Caco-2 (cell line): ENCODE measurements around the gene CLDN6. TPM values are rescaled to one million over a fixed set of nuclear protein-coding genes. Genes with fewer than 3 reads are reported as not detected.
A peak's percentile ranks its signal among the peaks of the same experiment; 100 is the strongest.

ENCODE experiments used
- BruUV-seq: library from RNA; stranded (reverse); fragments of 400-500 nt; replicated peaks from 2 replicates; lab custom pipeline; 2021; lab: Mats Ljungman, UMichigan
- CTCF ChIA-PET: fragments of 300-600 bp; sonication (Branson Sonifier 250); formaldehyde crosslinking; loops from one replicate; lab custom pipeline; 2022; ENCODE audit warnings: antibody characterized with exemption; lab: Charles Lee
- POLR2A ChIA-PET: fragments of 300-600 bp; sonication (Branson Sonifier 250); formaldehyde crosslinking; loops from one replicate; lab custom pipeline; 2022; ENCODE audit warnings: antibody characterized with exemption; lab: Charles Lee
- DNase-seq, 2 experiments: peaks; one replicate each; pipeline versions ENCODE4 v3.0.0 to v3.0.0-alpha.2; 2020 to 2022
- H3K27me3 ChIP-seq: replicated peaks from 2 replicates; pipeline ENCODE4 v1.6.0; 2011; ENCODE audit warnings: low read length; ENCODE audit not compliant: control insufficient read depth, insufficient read depth
- H3K36me3 ChIP-seq: 2 replicates; pipeline ENCODE4 v1.5.1; 2011; ENCODE audit warnings: low read length; ENCODE audit not compliant: control insufficient read depth, insufficient read depth
- H3K4me1 ChIP-seq: fragments of 250-450 bp; sonication (Bioruptor Pico); 2 replicates; pipeline ENCODE4 v1.5.1; 2020; ENCODE audit warnings: mild to moderate bottlenecking
- H3K4me3 ChIP-seq: 2 replicates; pipeline ENCODE4 v1.5.1; 2011; ENCODE audit warnings: low read depth, mild to moderate bottlenecking, control low read depth, low read length
- H3K9me3 ChIP-seq: fragments of 250-450 bp; sonication (Bioruptor Pico); 2 replicates; pipeline ENCODE4 v1.5.1; 2020; ENCODE audit warnings: mild to moderate bottlenecking, moderate library complexity
- H3K27ac Mint-ChIP-seq: one replicate; pipeline ENCODE4 v1.8.0; 2022; ENCODE audit warnings: mixed read lengths; ENCODE audit not compliant: unreplicated experiment
- H3K27me3 Mint-ChIP-seq: one replicate; pipeline ENCODE4 v1.8.0; 2022; ENCODE audit warnings: mixed read lengths; ENCODE audit not compliant: insufficient read depth, unreplicated experiment
- H3K36me3 Mint-ChIP-seq: one replicate; pipeline ENCODE4 v1.8.0; 2022; ENCODE audit warnings: mild to moderate bottlenecking, mixed read lengths; ENCODE audit not compliant: insufficient read depth, unreplicated experiment
- H3K4me1 Mint-ChIP-seq: one replicate; pipeline ENCODE4 v1.8.0; 2022; ENCODE audit warnings: low read depth, mixed read lengths; ENCODE audit not compliant: unreplicated experiment
- H3K4me3 Mint-ChIP-seq: one replicate; pipeline ENCODE4 v1.8.0; 2022; ENCODE audit warnings: mild to moderate bottlenecking, moderate library complexity, mixed read lengths; ENCODE audit not compliant: unreplicated experiment
- H3K9me3 Mint-ChIP-seq: one replicate; pipeline ENCODE4 v1.8.0; 2022; ENCODE audit warnings: mixed read lengths; ENCODE audit not compliant: unreplicated experiment
- intact Hi-C: fragments of 100-400 bp; cut with micrococcal nuclease; formaldehyde crosslinking; loops from one replicate; pipeline ENCODE4 v1.10.0; 2022; ENCODE audit not compliant: unreplicated experiment
- total RNA-seq: library from RNA; stranded (reverse); gene quantifications from 2 replicates; pipeline ENCODE4 v1.2.3, GENCODE V29; 2022
- TF ChIP-seq, protein P1 (sequence below), 2 experiments: fragments of 200-600 bp in 1 of 2; IDR thresholded peaks; 1 replicate in 1 of 2; 2 replicates in 1 of 2; pipeline versions ENCODE4 v1.5.1 to v1.8.0; 2011 to 2022; ENCODE audit warnings: antibody characterized with exemption in 1 of 2, control low read depth in 1 of 2, inconsistent platforms in 1 of 2, low read depth in 1 of 2, low read length in 1 of 2, mild to moderate bottlenecking in 1 of 2, moderate library complexity in 1 of 2; ENCODE audit not compliant: insufficient read depth in 1 of 2, severe bottlenecking in 1 of 2, unreplicated experiment in 1 of 2

CLDN6 gene
- total RNA-seq, 1 experiment from 2014 or later, result 9.0 TPM

GRCh38 chr16:2968368-2968737, 49.6 kb downstream of the CLDN6 start:
- H3K27ac Mint-ChIP-seq, result peak overlapping the region; percentile 50

DNA sequence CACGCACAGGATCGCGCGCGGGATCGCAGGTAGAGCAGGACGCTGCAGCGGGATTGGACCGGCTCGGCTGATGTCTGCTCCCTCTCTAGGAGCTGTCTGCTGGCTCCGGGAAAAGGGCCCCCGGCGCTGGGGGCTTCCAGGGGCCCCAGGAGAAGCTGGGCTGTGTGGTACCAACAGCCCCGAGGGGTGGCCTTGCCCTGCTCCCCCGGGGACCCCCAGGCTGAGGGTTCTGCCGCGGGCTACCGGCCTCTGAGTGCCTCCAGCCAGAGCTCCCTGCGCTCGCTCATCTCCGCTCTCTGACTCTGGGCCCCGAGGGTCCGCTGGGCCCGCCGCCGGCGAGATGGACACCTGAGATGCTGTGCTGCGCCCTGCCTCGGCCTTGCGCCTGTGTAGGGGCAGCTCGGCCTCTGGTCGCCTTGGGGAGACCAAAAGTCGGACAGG, 50.2 kb downstream of the CLDN6 start:
- Mint-ChIP-seq H3K27me3 (no peaks in the 10 kb centered on the region), H3K27ac (no peak overlapping the region), H3K36me3 (peaks cover 40% of the 10 kb centered on the region), H3K4me3 (peak overlapping the region; percentile 75), H3K4me1 (no peaks in the 10 kb centered on the region), H3K9me3 (no peaks in the 10 kb centered on the region)
- no peaks in the 10 kb centered on the region for H3K36me3 ChIP-seq
- intact Hi-C loops, result no loop called here
- H3K4me3 ChIP-seq, result no peak overlapping the region
- CTCF ChIA-PET, result interaction anchor here (0.6 kb wide), 1 partner anchor 36 kb away, joined by 4 read pairs; no protein-coding TSS in a partner anchor
- no peaks in the 10 kb centered on the region for H3K9me3 ChIP-seq
- POLR2A ChIA-PET, result no interaction called here
- TF ChIP-seq, protein P1, sequence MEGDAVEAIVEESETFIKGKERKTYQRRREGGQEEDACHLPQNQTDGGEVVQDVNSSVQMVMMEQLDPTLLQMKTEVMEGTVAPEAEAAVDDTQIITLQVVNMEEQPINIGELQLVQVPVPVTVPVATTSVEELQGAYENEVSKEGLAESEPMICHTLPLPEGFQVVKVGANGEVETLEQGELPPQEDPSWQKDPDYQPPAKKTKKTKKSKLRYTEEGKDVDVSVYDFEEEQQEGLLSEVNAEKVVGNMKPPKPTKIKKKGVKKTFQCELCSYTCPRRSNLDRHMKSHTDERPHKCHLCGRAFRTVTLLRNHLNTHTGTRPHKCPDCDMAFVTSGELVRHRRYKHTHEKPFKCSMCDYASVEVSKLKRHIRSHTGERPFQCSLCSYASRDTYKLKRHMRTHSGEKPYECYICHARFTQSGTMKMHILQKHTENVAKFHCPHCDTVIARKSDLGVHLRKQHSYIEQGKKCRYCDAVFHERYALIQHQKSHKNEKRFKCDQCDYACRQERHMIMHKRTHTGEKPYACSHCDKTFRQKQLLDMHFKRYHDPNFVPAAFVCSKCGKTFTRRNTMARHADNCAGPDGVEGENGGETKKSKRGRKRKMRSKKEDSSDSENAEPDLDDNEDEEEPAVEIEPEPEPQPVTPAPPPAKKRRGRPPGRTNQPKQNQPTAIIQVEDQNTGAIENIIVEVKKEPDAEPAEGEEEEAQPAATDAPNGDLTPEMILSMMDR (IDR thresholded peaks at IDR 0.05; ENCODE audit: insufficient read depth in 1 of 2, low read depth in 1 of 2, low read length in 1 of 2, severe bottlenecking in 1 of 2, unreplicated experiment in 1 of 2), result no peak
- no peak for DNase-seq
- no peaks in the 10 kb centered on the region for H3K27me3 ChIP-seq
- H3K4me1 ChIP-seq, result peaks cover 15% of the 10 kb centered on the region
- BruUV-seq, result no TSS peak

More at GRCh38 chr16:2968368-2968737, 49.6 kb downstream of the CLDN6 start:
- no peaks in the 10 kb centered on the region for H3K36me3 ChIP-seq
- intact Hi-C loops, result no loop called here
- no TSS peak for BruUV-seq
- Mint-ChIP-seq H3K36me3 (peaks cover 46% of the 10 kb centered on the region), H3K4me1 (no peaks in the 10 kb centered on the region), H3K4me3 (peak overlapping the region; percentile 75), H3K9me3 (no peaks in the 10 kb centered on the region), H3K27me3 (no peaks in the 10 kb centered on the region)
- CTCF ChIA-PET, result interaction anchor here (0.6 kb wide), 1 partner anchor 36 kb away, joined by 4 read pairs; no protein-coding TSS in a partner anchor
- peak overlapping the region; percentile 82 for H3K4me3 ChIP-seq
- H3K27me3 ChIP-seq, result no peaks in the 10 kb centered on the region
- TF ChIP-seq, protein P1 (IDR thresholded peaks at IDR 0.05; ENCODE audit: insufficient read depth in 1 of 2, low read depth in 1 of 2, low read length in 1 of 2, severe bottlenecking in 1 of 2, unreplicated experiment in 1 of 2), result no peak
- DNase-seq, result peak; percentile 46 to 83
- H3K4me1 ChIP-seq, result peaks cover 11% of the 10 kb centered on the region
- H3K9me3 ChIP-seq, result no peaks in the 10 kb centered on the region
- POLR2A ChIA-PET, result no interaction called here

DNA sequence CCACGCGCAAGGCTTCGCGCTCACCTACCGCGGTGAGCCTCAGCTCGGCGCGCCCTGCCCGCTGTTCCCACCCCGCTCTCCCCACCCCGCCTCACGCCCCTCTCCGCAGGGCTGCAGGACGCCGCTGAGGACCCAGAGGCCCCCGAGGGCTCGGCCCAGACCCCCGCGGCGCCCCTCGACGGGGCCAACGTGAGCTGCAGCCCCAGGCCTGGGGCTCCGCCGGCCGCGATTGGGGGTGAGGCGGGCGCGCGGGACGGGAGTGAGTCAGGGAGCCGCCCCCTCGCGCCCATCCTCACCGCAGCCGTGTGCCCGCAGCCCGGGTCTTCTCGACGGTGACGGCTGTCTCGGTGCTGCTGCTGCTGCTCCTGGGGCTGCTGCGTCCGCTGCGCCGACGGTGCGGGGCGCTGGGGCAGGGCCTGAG, 50.8 kb downstream of the CLDN6 start:
- H3K4me1 ChIP-seq, result peaks cover 17% of the 10 kb centered on the region
- no peak overlapping the region for H3K4me3 ChIP-seq
- no peak for DNase-seq
- Mint-ChIP-seq H3K4me1 (no peaks in the 10 kb centered on the region), H3K36me3 (peaks cover 35% of the 10 kb centered on the region), H3K9me3 (no peaks in the 10 kb centered on the region), H3K27me3 (no peaks in the 10 kb centered on the region), H3K27ac (no peak overlapping the region), H3K4me3 (no peak overlapping the region)
- TF ChIP-seq, protein P1 (IDR thresholded peaks at IDR 0.05; ENCODE audit: insufficient read depth in 1 of 2, low read depth in 1 of 2, low read length in 1 of 2, severe bottlenecking in 1 of 2, unreplicated experiment in 1 of 2), result no peak
- ChIA-PET POLR2A (no interaction called here), CTCF (no interaction called here)
- no TSS peak for BruUV-seq
- no peaks in the 10 kb centered on the region for H3K9me3 ChIP-seq
- intact Hi-C loops, result no loop called here
- no peaks in the 10 kb centered on the region for H3K36me3 ChIP-seq
- H3K27me3 ChIP-seq, result no peaks in the 10 kb centered on the region
